Measurements from ENCODE around the gene DCXR. TPM values are rescaled to one million over a fixed set of nuclear protein-coding genes. Genes with fewer than 3 reads are reported as not detected.

Gene DCXR
- total RNA-seq, 1 donor from 2014 or later = 49.9 TPM

DNA sequence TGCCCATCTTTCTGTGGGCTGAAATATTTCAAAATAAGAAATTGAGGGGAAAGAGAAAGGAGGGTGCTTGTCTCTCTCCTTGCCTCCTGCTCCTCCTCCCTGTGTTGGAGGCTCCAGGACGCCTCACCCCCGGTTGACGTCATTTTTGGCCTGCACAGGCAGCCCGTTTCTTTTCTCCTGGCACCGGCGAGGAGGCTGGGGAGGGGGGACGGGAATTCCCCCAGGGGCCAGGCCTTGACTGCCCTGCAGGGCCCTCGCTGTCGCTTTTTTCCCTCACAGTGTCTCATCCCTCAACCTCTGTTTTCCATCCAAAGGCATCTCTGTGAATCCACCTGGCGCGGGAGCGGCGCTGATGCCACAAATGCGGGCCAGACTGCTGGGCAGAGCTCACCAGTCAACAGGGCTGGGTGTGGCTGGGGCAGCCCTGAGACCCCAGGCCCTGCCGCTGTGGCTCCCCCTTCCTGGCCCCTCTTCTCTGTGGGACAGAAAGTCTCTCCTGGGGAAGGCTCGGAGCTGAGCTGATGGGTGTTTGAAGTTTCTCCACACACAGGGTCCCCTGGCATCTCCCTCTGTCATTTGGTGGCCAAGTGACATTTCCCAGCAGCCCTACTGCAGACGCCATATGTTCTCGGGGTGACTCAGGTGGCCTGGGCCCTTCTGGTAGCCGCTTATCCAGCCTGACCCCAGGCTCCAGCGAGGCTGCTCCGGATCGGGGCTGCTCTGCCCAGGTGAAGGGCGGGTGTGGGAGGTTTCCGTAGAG is 30.8 kb downstream of the DCXR start:
- Mint-ChIP-seq H3K4me3 (ENCODE audit: unreplicated experiment) (peak overlapping the region; percentile 76), H3K27me3 (ENCODE audit: low read depth, unreplicated experiment) (no peaks in the 10 kb centered on the region), H3K27ac (ENCODE audit: unreplicated experiment) (peak overlapping the region; percentile 47), H3K36me3 (ENCODE audit: low read depth, unreplicated experiment) (no peaks in the 10 kb centered on the region), H3K4me1 (ENCODE audit: low read depth, unreplicated experiment) (peaks cover 18% of the 10 kb centered on the region), H3K9me3 (ENCODE audit: unreplicated experiment) (no peaks in the 10 kb centered on the region)
- no peak for TF ChIP-seq CTCF (IDR thresholded peaks at IDR 0.05; ENCODE audit: insufficient read depth, low read depth, low read length)
- TF ChIP-seq EZH2 (IDR thresholded peaks at IDR 0.05; ENCODE audit: insufficient read depth, low read length) = no peak
- Histone ChIP-seq H4K20me1 (ENCODE audit: insufficient read depth, low read length) (peaks cover 6% of the 10 kb centered on the region), H3K27me3 (ENCODE audit: insufficient read depth, low read length) (no peaks in the 10 kb centered on the region), H3K9ac (ENCODE audit: low read length) (peak overlapping the region; percentile 58), H3K27ac (ENCODE audit: low read depth, low read length) (no peak overlapping the region), H3K9me3 (ENCODE audit: insufficient read depth, low read depth, low read length) (no peaks in the 10 kb centered on the region), H3K4me3 (ENCODE audit: insufficient read depth, low read depth, low read length) (no peak overlapping the region), H3K79me2 (ENCODE audit: insufficient read depth, low read length) (no peaks in the 10 kb centered on the region), H2AFZ (ENCODE audit: low read depth, low read length) (no peak overlapping the region), H3K36me3 (ENCODE audit: insufficient read depth, low read length) (no peaks in the 10 kb centered on the region), H3K4me2 (ENCODE audit: low read length) (peak overlapping the region; percentile 28), H3K4me1 (ENCODE audit: insufficient read depth, low read length) (peaks cover 41% of the 10 kb centered on the region)
- no peak for FAIRE-seq
- peak; percentile 54 for DNase-seq (ENCODE audit: low read depth)

DNA sequence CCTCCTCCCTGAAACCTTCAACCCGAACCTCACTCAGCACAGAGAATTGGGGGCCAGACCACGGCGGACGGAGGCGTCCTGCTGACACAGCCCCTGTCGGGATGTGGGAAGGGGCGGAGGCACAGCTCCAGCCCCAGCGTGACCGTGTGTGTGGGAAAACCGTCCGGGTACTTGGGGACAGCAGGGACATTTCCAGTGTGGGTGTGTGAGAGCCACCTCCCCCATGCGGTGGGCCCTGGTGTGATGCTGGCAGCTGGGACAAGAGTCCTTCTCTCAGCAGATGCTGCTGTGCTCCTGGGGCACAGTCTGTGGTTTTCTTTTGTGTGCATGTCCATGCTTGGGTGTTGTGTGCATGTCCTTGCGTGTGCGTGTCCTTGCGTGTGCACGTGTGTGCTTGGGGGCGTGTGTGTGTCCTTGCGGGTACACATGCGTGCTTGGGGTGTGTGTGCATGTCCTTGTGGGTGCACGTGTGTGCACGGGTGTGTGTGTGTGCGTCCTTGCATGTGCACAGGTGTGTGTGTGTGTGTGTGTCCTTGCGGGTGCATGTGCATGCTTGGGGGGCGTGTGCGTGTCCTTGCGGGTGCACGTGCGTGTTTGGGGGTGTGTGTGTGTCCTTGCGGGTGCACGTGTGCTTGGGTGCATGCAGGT is 31.7 kb downstream of the DCXR start:
- Histone ChIP-seq H3K4me2 (ENCODE audit: low read length) (peak overlapping the region; percentile 28), H3K4me1 (ENCODE audit: insufficient read depth, low read length) (peaks cover 46% of the 10 kb centered on the region), H3K27ac (ENCODE audit: low read depth, low read length) (no peak overlapping the region), H3K9me3 (ENCODE audit: insufficient read depth, low read depth, low read length) (no peaks in the 10 kb centered on the region), H4K20me1 (ENCODE audit: insufficient read depth, low read length) (peaks cover 13% of the 10 kb centered on the region), H3K9ac (ENCODE audit: low read length) (no peak overlapping the region), H3K27me3 (ENCODE audit: insufficient read depth, low read length) (no peaks in the 10 kb centered on the region), H3K4me3 (ENCODE audit: insufficient read depth, low read depth, low read length) (no peak overlapping the region), H3K79me2 (ENCODE audit: insufficient read depth, low read length) (no peaks in the 10 kb centered on the region), H3K36me3 (ENCODE audit: insufficient read depth, low read length) (no peaks in the 10 kb centered on the region), H2AFZ (ENCODE audit: low read depth, low read length) (no peak overlapping the region)
- no peaks in the 10 kb centered on the region for H3K36me3 Mint-ChIP-seq (ENCODE audit: low read depth, unreplicated experiment)
- H3K9me3 Mint-ChIP-seq (ENCODE audit: unreplicated experiment) = no peaks in the 10 kb centered on the region
- peak overlapping the region; percentile 76 for H3K4me3 Mint-ChIP-seq (ENCODE audit: unreplicated experiment)
- DNase-seq (ENCODE audit: low read depth) (no peak), FAIRE-seq (no peak)
- no peaks in the 10 kb centered on the region for H3K27me3 Mint-ChIP-seq (ENCODE audit: low read depth, unreplicated experiment)
- H3K4me1 Mint-ChIP-seq (ENCODE audit: low read depth, unreplicated experiment) = peaks cover 18% of the 10 kb centered on the region
- H3K27ac Mint-ChIP-seq (ENCODE audit: unreplicated experiment) = peak overlapping the region; percentile 47
- TF ChIP-seq EZH2 (IDR thresholded peaks at IDR 0.05; ENCODE audit: insufficient read depth, low read length) = no peak
- no peak for TF ChIP-seq CTCF (IDR thresholded peaks at IDR 0.05; ENCODE audit: insufficient read depth, low read depth, low read length)

Data from astrocyte (in vitro differentiated cells and primary cell).